ENCODE data around the gene ITM2B. TPM values are rescaled to one million over a fixed set of nuclear protein-coding genes. Genes with fewer than 3 reads are reported as not detected.
A peak's percentile ranks its signal among the peaks of the same experiment; 100 is the strongest.

ITM2B gene
- total and polyA plus RNA-seq, 3 experiments from 2014 or later = 122 to 1,289 (median 127) TPM

DNA sequence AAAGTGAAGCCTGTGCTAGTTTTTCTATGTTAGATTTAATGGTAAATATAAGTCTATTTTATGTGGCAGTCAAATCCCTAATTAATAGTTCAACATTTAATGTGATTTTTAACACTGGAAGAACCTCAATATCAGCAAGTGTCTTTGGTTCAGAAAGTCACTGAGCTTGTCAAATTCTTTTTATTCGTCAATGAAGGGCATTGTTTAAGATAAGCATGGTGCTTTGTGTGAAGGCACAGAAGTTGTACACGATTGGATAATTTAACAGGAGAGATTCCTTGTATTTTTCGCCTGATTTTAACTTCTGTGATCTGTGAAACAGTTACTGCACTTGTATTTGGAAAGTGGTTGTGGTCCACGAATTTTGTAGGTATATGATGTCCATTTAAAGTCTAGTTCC, 40.3 kb downstream of the ITM2B start:
- H3K27ac ChIP-seq (ENCODE audit: low read depth, low read length) = no peak overlapping the region
- ChIA-PET CTCF (interaction anchor here (1.6 kb wide), 1 partner anchor 178 kb away, joined by 3 read pairs; the partner anchor contains the start of gene MED4), POLR2A (no interaction called here)
- Mint-ChIP-seq H3K27ac (no peak overlapping the region), H3K4me1 (peaks cover 4 to 9% (median 5%) of the 10 kb centered on the region in 3 donors), H3K9me3 (no peaks in the 10 kb centered on the region), H3K36me3 (peaks cover 0 to 19% (median 4%) of the 10 kb centered on the region in 3 donors), H3K27me3 (no peaks in the 10 kb centered on the region), H3K4me3 (no peak overlapping the region)
- no peak for DNase-seq
- no peaks in the 10 kb centered on the region for H3K27me3 ChIP-seq (ENCODE audit: insufficient read depth, low read length, poor library complexity, severe bottlenecking)
- no peaks in the 10 kb centered on the region for H3K36me3 ChIP-seq (ENCODE audit: insufficient read depth, low read length)
- no peaks in the 10 kb centered on the region for H3K9me3 ChIP-seq (ENCODE audit: low read length)
- no peak overlapping the region for H3K4me3 ChIP-seq (ENCODE audit: low read length)
- no peaks in the 10 kb centered on the region for H3K4me1 ChIP-seq (ENCODE audit: insufficient read depth, low read length)

- H3K4me3 ChIP-seq (ENCODE audit: low read length) = no peak overlapping the region
- H3K36me3 ChIP-seq (ENCODE audit: insufficient read depth, low read length) = no peaks in the 10 kb centered on the region
- H3K9me3 ChIP-seq (ENCODE audit: low read length) = no peaks in the 10 kb centered on the region
- H3K4me1 ChIP-seq (ENCODE audit: insufficient read depth, low read length) = no peaks in the 10 kb centered on the region
- Mint-ChIP-seq H3K27ac (peak overlapping the region in 1 of 8 donors; percentile 52), H3K4me1 (no peaks in the 10 kb centered on the region), H3K27me3 (no peaks in the 10 kb centered on the region), H3K36me3 (peaks cover 0 to 4% (median 4%) of the 10 kb centered on the region in 3 donors), H3K9me3 (no peaks in the 10 kb centered on the region), H3K4me3 (no peak overlapping the region)
- POLR2A ChIA-PET = no interaction called here
- no peaks in the 10 kb centered on the region for H3K27me3 ChIP-seq (ENCODE audit: insufficient read depth, low read length, poor library complexity, severe bottlenecking)
- CTCF ChIA-PET = no interaction called here
- no peak overlapping the region for H3K27ac ChIP-seq (ENCODE audit: low read depth, low read length)
- no peak for DNase-seq
Measured at GRCh38 chr13:48275507-48275906, 42.5 kb downstream of the ITM2B start.

GRCh38 chr13:48278806-48279205, 45.8 kb downstream of the ITM2B start:
- no peaks in the 10 kb centered on the region for H3K27me3 ChIP-seq (ENCODE audit: insufficient read depth, low read length, poor library complexity, severe bottlenecking)
- no peak for DNase-seq
- Mint-ChIP-seq H3K4me3 (no peak overlapping the region), H3K36me3 (peaks cover 0 to 3% (median 0%) of the 10 kb centered on the region in 3 donors), H3K4me1 (no peaks in the 10 kb centered on the region), H3K9me3 (no peaks in the 10 kb centered on the region), H3K27me3 (no peaks in the 10 kb centered on the region), H3K27ac (no peak overlapping the region)
- no peaks in the 10 kb centered on the region for H3K36me3 ChIP-seq (ENCODE audit: insufficient read depth, low read length)
- H3K4me3 ChIP-seq (ENCODE audit: low read length) = no peak overlapping the region
- ChIA-PET CTCF (no interaction called here), POLR2A (interaction anchor here (0.6 kb wide), 1 partner anchor 20 kb away, joined by 5 read pairs; no protein-coding TSS in a partner anchor)
- H3K4me1 ChIP-seq (ENCODE audit: insufficient read depth, low read length) = no peaks in the 10 kb centered on the region
- no peaks in the 10 kb centered on the region for H3K9me3 ChIP-seq (ENCODE audit: low read length)
- no peak overlapping the region for H3K27ac ChIP-seq (ENCODE audit: low read depth, low read length)

DNA sequence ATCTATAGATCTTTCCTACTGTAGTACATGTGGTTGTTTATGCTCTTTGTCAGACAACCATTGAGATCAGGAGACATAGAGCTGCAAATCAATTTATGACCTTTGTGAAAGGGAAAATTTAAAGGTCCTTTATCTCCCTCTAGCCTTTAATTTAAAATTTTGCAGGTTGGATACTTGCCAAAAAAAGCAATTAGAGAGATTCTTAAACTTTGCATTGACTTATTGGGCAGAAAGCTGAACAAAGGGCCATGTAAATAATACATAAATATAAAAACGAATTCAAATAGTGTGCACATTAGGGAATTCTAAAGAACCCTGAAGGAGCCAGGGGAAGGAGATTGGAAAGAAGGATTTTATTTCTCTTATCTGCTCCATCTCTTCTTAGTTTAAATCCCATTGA, 48.5 kb downstream of the ITM2B start:
- Mint-ChIP-seq H3K4me1 (no peaks in the 10 kb centered on the region), H3K36me3 (no peaks in the 10 kb centered on the region), H3K4me3 (no peak overlapping the region), H3K27ac (no peak overlapping the region), H3K9me3 (no peaks in the 10 kb centered on the region), H3K27me3 (peaks cover 0 to 3% of the 10 kb centered on the region in 2 donors)
- H3K4me3 ChIP-seq (ENCODE audit: low read length) = no peak overlapping the region
- H3K4me1 ChIP-seq (ENCODE audit: insufficient read depth, low read length) = no peaks in the 10 kb centered on the region
- H3K9me3 ChIP-seq (ENCODE audit: low read length) = no peaks in the 10 kb centered on the region
- no peaks in the 10 kb centered on the region for H3K36me3 ChIP-seq (ENCODE audit: insufficient read depth, low read length)
- ChIA-PET CTCF (no interaction called here), POLR2A (no interaction called here)
- H3K27ac ChIP-seq (ENCODE audit: low read depth, low read length) = no peak overlapping the region
- no peak for DNase-seq
- H3K27me3 ChIP-seq (ENCODE audit: insufficient read depth, low read length, poor library complexity, severe bottlenecking) = no peaks in the 10 kb centered on the region

GRCh38 chr13:48291730-48292129, 58.7 kb downstream of the ITM2B start:
- H3K9me3 Mint-ChIP-seq = no peaks in the 10 kb centered on the region
- no peaks in the 10 kb centered on the region for H3K4me1 Mint-ChIP-seq
- Histone ChIP-seq H3K4me1 (ENCODE audit: insufficient read depth, low read length) (no peaks in the 10 kb centered on the region), H3K27me3 (ENCODE audit: insufficient read depth, low read length, poor library complexity, severe bottlenecking) (no peaks in the 10 kb centered on the region), H3K9me3 (ENCODE audit: low read length) (no peaks in the 10 kb centered on the region), H3K4me3 (ENCODE audit: low read length) (no peak overlapping the region), H3K36me3 (ENCODE audit: insufficient read depth, low read length) (no peaks in the 10 kb centered on the region), H3K27ac (ENCODE audit: low read depth, low read length) (no peak overlapping the region)
- no peak for DNase-seq
- H3K36me3 Mint-ChIP-seq = no peaks in the 10 kb centered on the region
- no peak overlapping the region for H3K27ac Mint-ChIP-seq
- peaks cover 0 to 24% of the 10 kb centered on the region in 2 donors for H3K27me3 Mint-ChIP-seq
- POLR2A ChIA-PET = no interaction called here
- no peak overlapping the region for H3K4me3 Mint-ChIP-seq
- CTCF ChIA-PET = no interaction called here

GRCh38 chr13:48292650-48293049, 59.6 kb downstream of the ITM2B start:
- Histone ChIP-seq H3K9me3 (ENCODE audit: low read length) (no peaks in the 10 kb centered on the region), H3K27me3 (ENCODE audit: insufficient read depth, low read length, poor library complexity, severe bottlenecking) (no peaks in the 10 kb centered on the region), H3K36me3 (ENCODE audit: insufficient read depth, low read length) (no peaks in the 10 kb centered on the region), H3K4me1 (ENCODE audit: insufficient read depth, low read length) (no peaks in the 10 kb centered on the region), H3K4me3 (ENCODE audit: low read length) (no peak overlapping the region), H3K27ac (ENCODE audit: low read depth, low read length) (no peak overlapping the region)
- Mint-ChIP-seq H3K36me3 (no peaks in the 10 kb centered on the region), H3K9me3 (no peaks in the 10 kb centered on the region), H3K27ac (no peak overlapping the region), H3K4me3 (no peak overlapping the region), H3K27me3 (peaks cover 0 to 22% of the 10 kb centered on the region in 2 donors), H3K4me1 (no peaks in the 10 kb centered on the region)
- ChIA-PET CTCF (no interaction called here), POLR2A (no interaction called here)
- no peak for DNase-seq

DNA sequence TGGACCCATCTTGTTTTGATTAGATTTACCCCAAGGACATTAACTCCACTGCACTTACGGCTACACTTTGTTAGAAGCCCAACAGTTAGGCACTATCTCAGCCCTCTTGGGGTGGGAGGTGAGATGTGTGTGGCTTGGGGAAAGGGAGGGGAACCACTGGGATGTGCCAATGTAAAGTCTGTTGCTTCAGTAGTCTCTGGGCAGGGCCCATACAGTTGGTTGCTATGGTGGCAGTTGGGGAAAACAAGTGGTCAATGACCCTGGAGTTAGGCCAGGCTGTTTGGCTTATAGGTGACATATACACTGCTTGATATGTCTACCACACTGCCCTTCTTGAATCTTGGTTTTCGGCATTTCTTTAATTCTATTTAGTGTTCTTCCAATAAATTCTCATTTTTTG, 61.6 kb downstream of the ITM2B start:
- Histone ChIP-seq H3K4me3 (ENCODE audit: low read length) (no peak overlapping the region), H3K27ac (ENCODE audit: low read depth, low read length) (no peak overlapping the region), H3K27me3 (ENCODE audit: insufficient read depth, low read length, poor library complexity, severe bottlenecking) (no peaks in the 10 kb centered on the region), H3K9me3 (ENCODE audit: low read length) (no peaks in the 10 kb centered on the region), H3K4me1 (ENCODE audit: insufficient read depth, low read length) (no peaks in the 10 kb centered on the region), H3K36me3 (ENCODE audit: insufficient read depth, low read length) (no peaks in the 10 kb centered on the region)
- Mint-ChIP-seq H3K27ac (no peak overlapping the region), H3K27me3 (peaks cover 0 to 11% of the 10 kb centered on the region in 2 donors), H3K4me3 (no peak overlapping the region), H3K9me3 (no peaks in the 10 kb centered on the region), H3K36me3 (no peaks in the 10 kb centered on the region), H3K4me1 (no peaks in the 10 kb centered on the region)
- no peak for DNase-seq
- ChIA-PET CTCF (no interaction called here), POLR2A (no interaction called here)

DNA sequence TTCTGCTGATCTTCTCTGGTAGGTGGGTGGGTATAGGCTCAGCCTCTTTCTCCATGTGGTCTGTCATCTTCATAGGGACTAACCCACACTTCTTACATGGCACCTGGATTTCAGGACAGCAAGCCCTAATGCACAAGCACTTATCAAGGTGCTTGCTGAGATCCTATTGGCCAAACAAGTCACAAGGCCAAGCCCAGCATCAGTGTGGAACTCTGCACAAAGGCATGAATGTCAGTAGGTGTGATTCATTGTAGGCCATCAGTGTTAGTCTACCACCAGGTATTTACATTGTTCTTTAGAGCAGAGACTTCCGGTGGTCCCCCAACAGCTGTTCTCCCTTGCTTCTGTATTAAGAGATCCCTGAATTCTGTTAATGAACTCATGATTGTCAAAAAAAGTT, 62.3 kb downstream of the ITM2B start:
- Histone ChIP-seq H3K27me3 (ENCODE audit: insufficient read depth, low read length, poor library complexity, severe bottlenecking) (no peaks in the 10 kb centered on the region), H3K4me3 (ENCODE audit: low read length) (no peak overlapping the region), H3K36me3 (ENCODE audit: insufficient read depth, low read length) (no peaks in the 10 kb centered on the region), H3K4me1 (ENCODE audit: insufficient read depth, low read length) (no peaks in the 10 kb centered on the region), H3K27ac (ENCODE audit: low read depth, low read length) (no peak overlapping the region), H3K9me3 (ENCODE audit: low read length) (no peaks in the 10 kb centered on the region)
- Mint-ChIP-seq H3K27ac (no peak overlapping the region), H3K4me1 (no peaks in the 10 kb centered on the region), H3K27me3 (peaks cover 0 to 7% of the 10 kb centered on the region in 2 donors), H3K9me3 (no peaks in the 10 kb centered on the region), H3K36me3 (no peaks in the 10 kb centered on the region), H3K4me3 (no peak overlapping the region)
- DNase-seq = no peak
- ChIA-PET CTCF (no interaction called here), POLR2A (no interaction called here)

GRCh38 chr13:48296528-48296927, 63.5 kb downstream of the ITM2B start:
- Histone ChIP-seq H3K9me3 (ENCODE audit: low read length) (no peaks in the 10 kb centered on the region), H3K27ac (ENCODE audit: low read depth, low read length) (no peak overlapping the region), H3K4me1 (ENCODE audit: insufficient read depth, low read length) (no peaks in the 10 kb centered on the region), H3K36me3 (ENCODE audit: insufficient read depth, low read length) (no peaks in the 10 kb centered on the region), H3K27me3 (ENCODE audit: insufficient read depth, low read length, poor library complexity, severe bottlenecking) (no peaks in the 10 kb centered on the region), H3K4me3 (ENCODE audit: low read length) (no peak overlapping the region)
- Mint-ChIP-seq H3K27ac (peak overlapping the region in 1 of 8 donors; percentile 24), H3K27me3 (no peaks in the 10 kb centered on the region), H3K4me1 (no peaks in the 10 kb centered on the region), H3K9me3 (no peaks in the 10 kb centered on the region), H3K4me3 (no peak overlapping the region), H3K36me3 (peaks cover 0 to 2% (median 0%) of the 10 kb centered on the region in 3 donors)
- CTCF ChIA-PET = no interaction called here
- DNase-seq = no peak
- POLR2A ChIA-PET = no interaction called here
